ENCODE measurements around the gene RIF1.

Gene RIF1

GRCh38 chr2:151423760-151424159 is 14.1 kb downstream of the RIF1 start:
- no peak for DNase-seq

GRCh38 chr2:151437630-151438029 is 27.9 kb downstream of the RIF1 start:
- peak in 1 of 2 experiments; percentile 12 for DNase-seq

GRCh38 chr2:151438506-151438905 is 28.8 kb downstream of the RIF1 start:
- DNase-seq, result no peak

- DNase-seq, result no peak
These were observed 29.4 kb downstream of the RIF1 start for GRCh38 chr2:151439127-151439526.

GRCh38 chr2:151459358-151459757 is 49.7 kb downstream of the RIF1 start:
- no peak for DNase-seq

GRCh38 chr2:151465771-151466170 is 56.1 kb downstream of the RIF1 start:
- no peak for DNase-seq

- no peak for DNase-seq
These were observed 60.9 kb downstream of the RIF1 start for GRCh38 chr2:151470556-151470955.

GRCh38 chr2:151472966-151473365 is 63.3 kb downstream of the RIF1 start:
- no peak for DNase-seq

GRCh38 chr2:151475071-151475470 is 65.4 kb downstream of the RIF1 start:
- DNase-seq, result no peak

- no peak for DNase-seq
These were observed 66.6 kb downstream of the RIF1 start for GRCh38 chr2:151476287-151476686.

- DNase-seq, result no peak
These were observed 68.3 kb downstream of the RIF1 start for GRCh38 chr2:151478011-151478410.

GRCh38 chr2:151481744-151482143 is 72.0 kb downstream of the RIF1 start:
- no peak for DNase-seq

- DNase-seq, result no peak
These were observed 72.5 kb downstream of the RIF1 start for GRCh38 chr2:151482171-151482725.

- no peak for DNase-seq
These were observed 73.8 kb downstream of the RIF1 start for GRCh38 chr2:151483546-151483945.

- DNase-seq, result no peak
These were observed 74.4 kb downstream of the RIF1 start for GRCh38 chr2:151484100-151484499.

- no peak for DNase-seq
These were observed 76.4 kb downstream of the RIF1 start for GRCh38 chr2:151486053-151486452.

GRCh38 chr2:151490276-151490675 is 80.6 kb downstream of the RIF1 start:
- no peak for DNase-seq

- no peak for DNase-seq
These were observed 81.8 kb downstream of the RIF1 start for GRCh38 chr2:151491496-151491895.

- no peak for DNase-seq
These were observed 88.5 kb downstream of the RIF1 start for GRCh38 chr2:151498178-151498577.

GRCh38 chr2:151506170-151506569 is 96.5 kb downstream of the RIF1 start:
- DNase-seq, result no peak

- DNase-seq, result no peak
These were observed 98.8 kb downstream of the RIF1 start for GRCh38 chr2:151508519-151508918.

GRCh38 chr2:151518802-151519201 is 109.1 kb downstream of the RIF1 start:
- no peak for DNase-seq

- DNase-seq, result no peak
These were observed 111.3 kb downstream of the RIF1 start for GRCh38 chr2:151520976-151521375.

- no peak for DNase-seq
These were observed 112.9 kb downstream of the RIF1 start for GRCh38 chr2:151522556-151522955.

- DNase-seq, result no peak
These were observed 114.1 kb downstream of the RIF1 start for GRCh38 chr2:151523850-151524249.

Measured in NCI-H446 (cell line).